ENCODE data around the gene LRRFIP2.
"Not testable (repeated sequence)": the region's sequence is repeated elsewhere in the genome, so short reads cannot be mapped to it uniquely, and the experiment has no call there.

Gene LRRFIP2

GRCh38 chr3:37174532-37175126, at the start of gene LRRFIP2:
LRRFIP2 (minus strand) TSS chr3:37174582; CDS start chr3:37148983, 25,599 bp downstream.
- no peak for DNase-seq (ENCODE audit: low read depth in 2 of 2)

- DNase-seq (ENCODE audit: low read depth in 2 of 2) = no peak
Observed at GRCh38 chr3:37223576-37223975, 49.2 kb upstream of the LRRFIP2 start.

DNA sequence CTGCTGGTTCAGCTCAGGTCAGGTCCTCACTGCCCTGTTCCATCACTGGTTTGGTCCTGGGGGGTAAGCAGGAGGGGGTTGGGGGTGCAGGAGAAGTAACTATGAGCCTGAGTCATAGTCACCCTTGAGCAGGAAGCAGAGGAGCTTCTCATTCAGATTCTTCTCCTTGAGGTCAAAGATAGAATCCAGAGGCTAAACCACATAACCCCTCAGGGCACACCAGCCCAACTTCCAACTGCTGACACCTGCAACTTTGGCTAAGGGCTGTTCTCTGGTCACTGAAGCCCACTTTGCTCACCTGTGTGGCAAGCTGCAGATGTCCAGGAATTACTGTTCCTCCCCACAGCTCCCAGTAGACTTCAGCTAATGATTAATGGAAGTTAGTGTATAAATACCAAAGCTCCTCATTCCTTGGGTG, 48.8 kb upstream of the LRRFIP2 start:
- DNase-seq (ENCODE audit: low read depth in 2 of 2) = no peak

DNA sequence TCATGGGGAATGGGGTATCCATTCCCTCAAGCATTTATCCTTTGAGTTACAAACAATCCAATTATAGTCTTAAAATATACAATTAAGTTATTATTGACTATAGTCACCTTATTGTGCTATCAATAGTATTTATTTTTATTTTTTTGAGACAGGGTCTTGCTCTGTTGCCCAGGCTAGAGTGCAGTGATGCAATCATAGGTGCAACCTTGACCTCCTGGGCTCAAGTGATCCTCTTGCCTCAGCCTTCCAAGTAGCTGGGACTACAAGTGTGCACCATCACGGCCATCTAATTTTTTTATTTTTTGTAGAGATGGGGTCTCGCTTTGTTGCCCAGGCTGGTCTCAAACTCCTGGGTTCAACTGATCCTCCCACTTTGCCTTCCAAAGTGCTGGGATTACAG, 48.2 kb upstream of the LRRFIP2 start:
- DNase-seq (ENCODE audit: low read depth in 2 of 2) = not testable (repeated sequence)

DNA sequence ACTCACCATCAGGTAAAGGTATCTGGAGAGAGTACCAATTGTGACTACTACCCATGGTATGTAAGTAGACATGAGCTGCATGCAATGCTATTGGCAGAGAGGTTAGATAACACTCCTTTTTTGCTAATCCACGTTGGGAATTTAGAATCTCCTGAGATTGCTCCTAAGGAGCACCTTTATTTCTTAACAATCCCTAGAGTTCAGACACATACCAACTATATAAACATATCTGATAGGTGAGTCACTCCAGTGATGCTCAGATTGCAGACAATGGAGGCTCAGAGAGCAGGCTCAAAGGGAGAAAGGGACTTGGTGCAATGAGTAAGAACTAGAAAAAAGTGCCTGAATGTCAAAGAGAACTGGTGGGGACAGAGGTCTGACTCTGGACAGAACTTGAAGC, 47.0 kb upstream of the LRRFIP2 start:
- no peak for DNase-seq (ENCODE audit: low read depth in 2 of 2)

DNA sequence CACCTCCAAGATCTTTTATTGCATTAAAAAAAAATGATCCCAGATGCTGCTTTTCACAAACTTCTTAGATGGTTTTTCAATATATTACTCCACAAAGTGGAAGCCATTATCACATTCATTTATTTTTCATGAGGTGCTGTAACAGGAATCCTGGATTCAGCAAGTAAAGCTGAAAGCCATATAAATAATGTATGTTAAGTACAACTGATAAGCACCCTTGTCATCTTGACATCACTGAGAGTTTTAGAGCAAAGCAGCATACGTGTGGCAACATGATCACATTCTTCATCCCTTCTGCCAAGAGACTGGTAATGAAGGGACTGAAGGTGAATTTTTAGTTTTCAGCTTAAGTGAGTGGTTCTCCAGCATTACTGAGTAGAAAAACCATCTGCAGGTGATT, 44.9 kb upstream of the LRRFIP2 start:
- DNase-seq (ENCODE audit: low read depth in 2 of 2) = no peak

DNA sequence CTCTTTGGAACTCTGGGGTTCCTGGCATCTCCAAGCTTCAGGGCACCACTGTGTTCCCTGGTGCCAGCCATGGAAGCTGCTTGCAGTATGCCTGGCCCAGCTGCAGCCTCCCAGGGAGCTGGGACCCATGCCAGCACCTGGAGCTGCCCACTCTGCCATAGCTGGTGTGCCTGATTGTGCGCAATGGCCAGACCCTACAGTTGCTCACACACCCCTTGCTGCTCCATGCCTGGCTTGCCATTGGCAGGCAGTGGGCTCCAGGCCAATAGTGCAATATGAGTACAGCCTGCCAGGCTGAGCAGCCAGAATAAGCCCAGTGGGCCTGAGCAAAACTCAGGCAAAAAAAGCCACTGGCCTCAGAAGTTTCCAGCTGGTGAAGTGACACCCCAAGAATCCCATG, 43.8 kb upstream of the LRRFIP2 start:
- no peak for DNase-seq (ENCODE audit: low read depth in 2 of 2)

GRCh38 chr3:37217098-37217849, 42.9 kb upstream of the LRRFIP2 start:
- DNase-seq (ENCODE audit: low read depth in 2 of 2) = no peak

- DNase-seq (ENCODE audit: low read depth in 2 of 2) = no peak
Observed at GRCh38 chr3:37216597-37217097, 42.3 kb upstream of the LRRFIP2 start.

DNA sequence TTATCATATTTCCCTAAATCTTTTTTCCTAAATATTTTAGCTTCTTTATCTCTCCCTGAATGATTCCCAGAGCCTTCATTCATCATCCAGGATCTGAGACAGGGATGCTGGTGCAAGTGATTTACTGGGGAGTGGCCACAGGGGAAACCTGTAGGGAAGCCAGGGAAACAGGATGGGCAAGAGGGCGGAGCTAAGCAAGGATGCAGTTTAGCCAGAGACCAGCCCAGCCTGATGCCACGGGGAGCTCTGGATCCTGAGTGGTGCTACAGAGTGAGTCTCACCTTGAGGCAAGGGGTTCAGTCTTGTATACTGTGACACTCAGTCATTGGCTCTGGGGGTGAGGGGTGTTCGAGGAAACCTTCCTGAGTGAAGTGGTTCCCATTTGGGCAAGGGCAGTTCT, 39.7 kb upstream of the LRRFIP2 start:
- no peak for DNase-seq (ENCODE audit: low read depth in 2 of 2)

DNA sequence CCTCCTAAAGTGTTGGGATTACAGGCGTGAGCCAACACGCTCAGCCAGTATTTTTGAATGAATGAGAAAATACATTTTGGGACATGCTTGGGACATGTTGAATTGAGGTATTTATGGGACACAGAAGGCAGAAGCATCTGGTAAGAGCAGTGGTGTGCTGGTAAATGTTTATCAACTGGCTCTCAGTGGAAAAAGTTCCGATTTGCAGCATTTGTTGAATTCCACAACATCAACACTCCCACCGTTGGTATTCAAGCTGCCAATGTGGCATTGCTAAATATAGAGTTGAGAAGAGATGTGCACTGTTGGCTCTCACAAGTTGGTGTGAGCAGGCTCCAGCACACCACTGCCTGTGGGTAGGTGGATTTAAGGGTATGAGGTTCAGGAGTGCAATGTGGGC, 35.8 kb upstream of the LRRFIP2 start:
- no peak for DNase-seq (ENCODE audit: low read depth in 2 of 2)

DNA sequence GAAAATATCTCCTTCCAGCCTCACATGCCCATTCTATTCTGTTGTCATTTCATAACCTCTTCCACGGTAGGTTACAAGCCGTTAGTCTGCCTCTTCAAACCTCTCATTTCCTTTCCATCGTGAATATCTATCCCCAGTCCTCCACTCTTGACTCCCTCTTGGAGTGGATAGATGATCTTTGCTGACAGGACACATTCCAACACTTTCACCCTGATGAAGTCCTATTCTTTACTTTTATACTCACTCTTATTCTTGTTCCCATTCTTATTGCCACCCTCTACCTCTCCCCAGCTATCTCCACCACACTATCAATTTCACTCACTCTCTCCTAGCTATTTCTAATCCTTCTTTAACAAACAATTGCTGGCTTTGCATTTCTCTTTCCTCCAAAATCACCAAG, 34.2 kb upstream of the LRRFIP2 start:
- not testable (repeated sequence) for DNase-seq (ENCODE audit: low read depth in 2 of 2)

- DNase-seq (ENCODE audit: low read depth in 2 of 2) = not testable (repeated sequence)
Observed at GRCh38 chr3:37208008-37208407, 33.6 kb upstream of the LRRFIP2 start.

GRCh38 chr3:37206041-37206440, 31.7 kb upstream of the LRRFIP2 start:
- DNase-seq (ENCODE audit: low read depth in 2 of 2) = not testable (repeated sequence)

DNA sequence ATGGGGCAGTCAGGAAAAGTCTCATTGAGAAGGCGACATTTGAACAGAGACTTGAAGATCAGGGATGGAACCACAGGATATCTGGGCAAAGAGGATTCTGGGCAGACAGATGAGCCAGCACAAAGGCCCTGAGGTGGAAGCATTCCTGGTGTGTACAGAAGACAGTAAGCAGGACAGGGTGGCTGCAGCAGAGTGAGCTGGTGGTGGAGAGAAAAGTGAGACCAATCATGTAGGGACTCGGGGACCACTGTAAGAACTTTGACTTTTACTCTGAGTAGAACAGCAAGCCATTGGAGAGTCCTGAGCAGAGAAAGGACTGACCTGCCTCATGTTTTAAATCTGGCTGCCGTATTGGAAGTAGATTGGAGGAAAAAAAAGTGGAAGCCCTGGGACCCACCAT, 29.9 kb upstream of the LRRFIP2 start:
- no peak for DNase-seq (ENCODE audit: low read depth in 2 of 2)

DNA sequence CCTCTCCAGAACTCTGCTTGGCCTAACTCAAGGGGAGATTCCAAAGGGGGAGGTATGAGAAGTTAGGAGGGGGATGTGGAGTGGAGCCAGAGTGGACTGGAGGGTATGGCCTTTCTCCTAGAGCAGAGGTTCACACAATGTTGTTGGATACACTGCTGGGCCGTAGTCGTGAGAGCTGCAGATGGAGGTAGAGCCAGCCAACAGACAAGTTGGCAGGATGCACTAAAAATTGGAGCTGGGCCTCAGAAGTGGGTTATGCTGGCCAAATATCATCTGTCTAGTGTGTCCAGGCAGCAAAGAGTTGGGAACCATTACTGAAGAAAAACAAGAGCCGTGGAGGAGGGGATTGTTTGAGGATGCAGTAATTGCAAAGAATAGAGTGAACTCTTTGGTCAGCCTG, 27.7 kb upstream of the LRRFIP2 start:
- DNase-seq (ENCODE audit: low read depth in 2 of 2) = no peak

DNA sequence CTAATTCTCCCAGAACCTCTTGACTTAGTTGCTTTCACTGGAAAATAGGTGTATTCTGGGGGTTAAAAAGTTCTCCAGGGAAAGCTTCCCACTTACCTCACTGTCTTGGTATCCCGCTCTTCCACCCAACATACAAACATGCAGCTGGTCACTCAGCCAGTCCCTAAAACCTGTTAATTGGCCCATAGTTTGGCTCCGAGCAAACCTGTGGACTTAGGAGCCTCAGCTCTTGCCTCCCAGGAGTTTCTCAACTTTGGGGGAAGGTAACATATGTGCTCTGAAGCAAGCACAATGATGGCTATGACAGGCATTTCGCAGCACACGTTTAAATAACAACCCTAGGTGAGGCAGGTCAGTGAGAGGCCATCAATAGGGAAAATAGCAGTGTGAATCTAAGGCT, 25.8 kb upstream of the LRRFIP2 start:
- DNase-seq (ENCODE audit: low read depth in 2 of 2) = no peak

DNA sequence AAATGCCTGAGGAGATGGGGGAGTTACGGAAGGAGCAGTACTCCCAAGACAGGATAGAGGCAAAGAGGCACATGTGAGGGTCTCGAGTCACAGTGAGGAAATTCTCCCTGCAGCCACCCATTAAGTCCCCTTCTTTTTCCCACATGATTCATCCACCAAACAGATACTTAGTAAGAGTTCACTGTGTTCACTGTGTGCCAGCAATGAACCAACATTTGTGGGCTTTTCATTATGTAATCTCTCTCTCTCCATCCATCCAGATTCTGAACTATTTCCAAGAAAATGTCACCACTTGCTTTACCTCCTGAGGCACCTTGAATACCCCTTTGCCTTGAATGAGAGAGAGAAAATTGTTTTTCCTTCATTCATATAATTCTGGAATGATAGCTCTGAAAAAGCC, 24.6 kb upstream of the LRRFIP2 start:
- no peak for DNase-seq (ENCODE audit: low read depth in 2 of 2)

DNA sequence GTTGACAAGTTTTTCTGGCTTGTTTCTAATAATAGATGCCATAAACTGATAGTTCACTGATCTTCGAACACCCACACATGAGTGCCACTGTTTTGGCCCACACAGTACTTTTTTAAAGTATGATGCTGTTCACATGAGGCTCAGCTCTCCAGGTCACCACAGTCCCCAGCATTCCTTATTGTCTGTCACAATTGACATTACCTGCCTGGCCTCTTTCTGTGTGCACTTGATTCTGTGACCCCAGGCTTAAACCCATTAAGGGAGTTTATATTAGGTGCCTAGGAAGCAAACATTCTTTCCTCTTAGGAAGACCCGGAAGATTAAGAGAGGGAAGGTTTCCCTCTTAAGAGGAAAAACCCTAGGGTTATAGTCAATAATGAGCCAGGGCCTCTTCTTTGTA, 24.2 kb upstream of the LRRFIP2 start:
- no peak for DNase-seq (ENCODE audit: low read depth in 2 of 2)

GRCh38 chr3:37197810-37198371, 23.5 kb upstream of the LRRFIP2 start:
- no peak for DNase-seq (ENCODE audit: low read depth in 2 of 2)

DNA sequence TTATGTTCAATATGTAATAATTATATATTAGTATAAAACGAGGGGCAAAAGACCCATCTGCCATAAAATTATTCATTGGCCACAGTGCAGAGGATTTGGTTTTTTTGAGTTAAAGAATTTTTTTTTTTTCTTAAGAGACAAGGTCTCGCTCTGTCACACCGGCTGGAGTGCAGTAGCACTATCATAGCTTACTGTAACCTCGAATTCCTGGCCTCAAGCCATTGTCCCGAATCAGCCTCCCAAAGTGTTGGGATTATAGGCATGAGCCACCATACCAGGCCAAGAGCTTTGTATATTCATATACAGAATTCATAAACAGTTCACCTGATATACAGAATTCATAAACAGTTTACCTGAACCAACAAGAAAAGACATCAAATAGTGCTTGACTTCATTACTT, 20.2 kb upstream of the LRRFIP2 start:
- no peak for DNase-seq (ENCODE audit: low read depth in 2 of 2)

- DNase-seq (ENCODE audit: low read depth in 2 of 2) = no peak
Observed at GRCh38 chr3:37190667-37191066, 16.3 kb upstream of the LRRFIP2 start.

DNA sequence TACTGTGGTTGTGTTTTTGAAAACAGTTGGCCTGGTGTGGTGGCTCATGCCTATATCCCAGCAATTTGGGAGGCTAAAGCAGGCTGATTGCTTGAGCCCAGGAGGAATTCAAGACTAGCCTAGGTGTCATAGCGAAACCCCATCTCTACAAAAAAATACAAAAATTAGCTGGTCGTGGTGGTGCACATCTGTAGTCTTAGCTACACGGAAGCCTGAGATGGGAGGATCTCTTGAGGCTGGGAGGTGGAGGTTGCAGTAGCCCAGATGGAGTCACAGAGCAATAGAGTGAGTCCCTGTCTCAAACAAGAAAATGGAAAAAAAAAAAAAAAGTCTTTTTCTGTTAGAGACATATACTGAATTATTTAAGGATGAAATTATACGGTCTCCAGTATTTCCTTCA, 14.7 kb upstream of the LRRFIP2 start:
- no peak for DNase-seq (ENCODE audit: low read depth in 2 of 2)

Data from stimulated activated CD8-positive, alpha-beta memory T cell treated with anti-CD3 and anti-CD28 coated beads, Interleukin-15, amount 100 ng/mL, for 4 hours (primary cell).